NCI-H748 (cell line): ENCODE data around the gene IL6ST.
"Not testable (repeated sequence)": the region's sequence is repeated elsewhere in the genome, so short reads cannot be mapped to it uniquely, and the experiment has no call there.

Experiments used
- DNase-seq: peaks from one replicate; lab custom pipeline; 2025; ENCODE audit not compliant: unreplicated experiment; lab: John Stamatoyannopoulos, UW

Gene IL6ST

GRCh38 chr5:55966284-55966683, 28.5 kb downstream of the IL6ST start:
- DNase-seq = no peak

- DNase-seq = no peak
Observed at GRCh38 chr5:55965525-55965924, 29.2 kb downstream of the IL6ST start.

GRCh38 chr5:55960779-55961178, 34.0 kb downstream of the IL6ST start:
- DNase-seq = no peak

GRCh38 chr5:55959208-55959607, 35.6 kb downstream of the IL6ST start:
- no peak for DNase-seq

GRCh38 chr5:55941154-55941553, 53.6 kb downstream of the IL6ST start:
- DNase-seq = not testable (repeated sequence)

- not testable (repeated sequence) for DNase-seq
Observed at GRCh38 chr5:55937598-55937997, 57.2 kb downstream of the IL6ST start.

GRCh38 chr5:55936100-55936693, 58.6 kb downstream of the IL6ST start:
- DNase-seq = peak; percentile 74

GRCh38 chr5:55935371-55935770, 59.4 kb downstream of the IL6ST start:
- no peak for DNase-seq

- DNase-seq = no peak
Observed at GRCh38 chr5:55934720-55935119, 60.0 kb downstream of the IL6ST start.

- DNase-seq = no peak
Observed at GRCh38 chr5:55934115-55934613, 60.6 kb downstream of the IL6ST start.

- no peak for DNase-seq
Observed at GRCh38 chr5:55933377-55934114, 61.2 kb downstream of the IL6ST start.

GRCh38 chr5:55932700-55933099, 62.1 kb downstream of the IL6ST start:
- no peak for DNase-seq

- DNase-seq = no peak
Observed at GRCh38 chr5:55929020-55929799, 65.6 kb downstream of the IL6ST start.

GRCh38 chr5:55927861-55928655, 66.7 kb downstream of the IL6ST start:
- DNase-seq = peak; percentile 5

GRCh38 chr5:55926476-55926875, 68.3 kb downstream of the IL6ST start:
- DNase-seq = no peak

- DNase-seq = no peak
Observed at GRCh38 chr5:55925712-55926111, 69.1 kb downstream of the IL6ST start.

GRCh38 chr5:55925181-55925580, 69.6 kb downstream of the IL6ST start:
- DNase-seq = no peak

- no peak for DNase-seq
Observed at GRCh38 chr5:55924744-55925143, 70.0 kb downstream of the IL6ST start.

- DNase-seq = peak; percentile 19
Observed at GRCh38 chr5:55923865-55924500, 70.8 kb downstream of the IL6ST start.

- DNase-seq = peak; percentile 69
Observed at GRCh38 chr5:55923177-55923771, 71.5 kb downstream of the IL6ST start.
